SK-N-MC (cell line): ENCODE data around the gene POLDIP2.

Experiments
- FOXP2 ChIP-seq: optimal IDR thresholded peaks from 2 replicates; pipeline ENCODE3; 2011; ENCODE audit warnings: mild to moderate bottlenecking, moderate library complexity; ENCODE audit not compliant: insufficient read depth; ENCODE audit errors: extremely low read length, control extremely low read depth
- POLR2AphosphoS5 ChIP-seq: IDR thresholded peaks from 2 replicates; pipeline ENCODE4 v1.6.1; 2012; ENCODE audit warnings: mild to moderate bottlenecking, low read depth, low read length, borderline replicate concordance

DNA sequence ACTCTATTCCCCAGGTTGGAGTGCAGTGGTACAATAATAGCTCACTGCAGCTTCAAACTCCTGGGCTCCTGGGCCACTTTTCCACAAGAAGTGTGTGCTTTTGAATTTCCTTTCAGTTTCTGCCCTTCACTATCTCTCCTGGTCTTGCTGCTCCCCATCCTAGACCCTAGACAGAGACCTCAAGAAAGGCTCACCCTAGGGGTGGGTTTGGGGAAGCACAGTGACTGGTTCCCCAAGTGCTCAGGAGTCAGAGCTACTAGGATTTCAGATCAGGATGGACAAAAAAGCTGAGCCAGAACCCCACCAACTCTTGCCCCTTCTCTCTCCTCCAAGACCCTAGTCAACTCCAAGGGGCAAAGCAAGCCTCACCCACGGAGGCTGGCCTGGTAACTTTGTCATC, 9.3 kb upstream of the POLDIP2 start:
- TF ChIP-seq POLR2AphosphoS5: no peak
- TF ChIP-seq FOXP2: no peak
